WTC11 (cell line): Measurements from ENCODE around the gene BICD1.

ENCODE experiments used
- ARID4B ChIP-seq: sonication (generic); formaldehyde crosslinking; IDR thresholded peaks from 2 replicates; pipeline ENCODE4 v1.8.0; 2023; ENCODE audit warnings: missing genetic modification reagents, mild to moderate bottlenecking, borderline replicate concordance
- CBFB ChIP-seq: sonication (generic); formaldehyde crosslinking; IDR thresholded peaks from 2 replicates; pipeline ENCODE4 v1.8.1; 2022; ENCODE audit warnings: mild to moderate bottlenecking, low read depth, missing genetic modification reagents
- CDX4 ChIP-seq: fragments of 250-450 bp; sonication (Bioruptor Pico); IDR thresholded peaks from 2 replicates; pipeline ENCODE4 v1.9.0; 2021; ENCODE audit warnings: moderate library complexity, mild to moderate bottlenecking, inconsistent platforms, borderline replicate concordance
- CREB1 ChIP-seq: sonication (generic); formaldehyde crosslinking; IDR thresholded peaks from 2 replicates; pipeline ENCODE4 v1.8.0; 2023; ENCODE audit warnings: mild to moderate bottlenecking, missing genetic modification reagents
- CTCF ChIP-seq: fragments of 200-600 bp; IDR thresholded peaks from 2 replicates; pipeline ENCODE4 v1.8.0; 2022; ENCODE audit warnings: antibody characterized with exemption
- ELF4 ChIP-seq: sonication (generic); formaldehyde crosslinking; IDR thresholded peaks from 2 replicates; pipeline ENCODE4 v1.8.1; 2022; ENCODE audit warnings: low read depth, mild to moderate bottlenecking, moderate library complexity, missing genetic modification reagents
- EMX1 ChIP-seq: fragments of 250-450 bp; sonication (Bioruptor Pico); IDR thresholded peaks from 2 replicates; pipeline ENCODE4 v1.8.0; 2021; ENCODE audit warnings: mild to moderate bottlenecking
- TEAD1 ChIP-seq: sonication (generic); formaldehyde crosslinking; IDR thresholded peaks from 2 replicates; pipeline ENCODE4 v1.8.0; 2022; ENCODE audit warnings: mild to moderate bottlenecking, missing genetic modification reagents
- TEAD4 ChIP-seq: sonication (generic); formaldehyde crosslinking; IDR thresholded peaks from 2 replicates; pipeline ENCODE4 v1.8.0; 2022; ENCODE audit warnings: mild to moderate bottlenecking, missing genetic modification reagents

GRCh38 chr12:32196250-32197198 is 89.9 kb downstream of the BICD1 start:
- no peak for TF ChIP-seq CTCF
- no peak for TF ChIP-seq TEAD1 (CRISPR knock-in tag)
- TF ChIP-seq TEAD4 (CRISPR knock-in tag), result no peak
- TF ChIP-seq CREB1 (CRISPR knock-in tag), result no peak
- TF ChIP-seq EMX1, result no peak
- no peak for TF ChIP-seq CDX4 (CRISPR knock-in tag)
- no peak for TF ChIP-seq ARID4B (CRISPR knock-in tag)
- no peak for TF ChIP-seq CBFB (CRISPR knock-in tag)
- no peak for TF ChIP-seq ELF4 (CRISPR knock-in tag)
